Measurements from ENCODE around the gene MOSMO. TPM values are rescaled to one million over a fixed set of nuclear protein-coding genes. Genes with fewer than 3 reads are reported as not detected.
"Not testable (repeated sequence)": the region's sequence is repeated elsewhere in the genome, so short reads cannot be mapped to it uniquely, and the experiment has no call there.

Gene MOSMO
- total and polyA plus RNA-seq, 2 donors (not counting 1 experiment from before 2014, with no cell fraction given): 13.0 to 20.2 TPM

GRCh38 chr16:22124583-22125284, 116.8 kb downstream of the MOSMO start:
- H3K9me3 ChIP-seq (ENCODE audit: control extremely low read depth in 1 of 3, control insufficient read depth in 2 of 3, insufficient read depth in 1 of 3, low read length in 2 of 3): peaks cover 0 to 1% (median 0%) of the 10 kb centered on the region in 3 donors
- WGBS (ENCODE audit: insufficient coverage): 79% methylated on average over 3 of the region's 6 CpGs
- no peak for ATAC-seq (ENCODE audit: low read depth)
- no peaks in the 10 kb centered on the region for H4K20me1 ChIP-seq (ENCODE audit: control insufficient read depth, insufficient read depth, low read length, poor library complexity, severe bottlenecking)
- Mint-ChIP-seq H3K9me3 (ENCODE audit: insufficient read depth) (peaks cover 7% of the 10 kb centered on the region), H3K4me3 (no peak overlapping the region), H3K27ac (no peak overlapping the region), H3K4me1 (peaks cover 12% of the 10 kb centered on the region), H3K27me3 (peaks cover 11% of the 10 kb centered on the region)
- no peak for DNase-seq
- no peak for TF ChIP-seq EZH2 (IDR thresholded peaks at IDR 0.05; ENCODE audit: borderline replicate concordance, insufficient read depth, low read depth, low read length, poor library complexity, severe bottlenecking)
- no peak for TF ChIP-seq CTCF (IDR thresholded peaks at IDR 0.05)
- H3K27me3 ChIP-seq (replicated peaks in 1 of 4; ENCODE audit: control extremely low read depth in 1 of 4, control insufficient read depth in 3 of 4, insufficient read depth in 4 of 4, low read length in 3 of 4): peaks cover 0 to 6% (median 0%) of the 10 kb centered on the region in 4 experiments
- no peaks in the 10 kb centered on the region for H3K79me2 ChIP-seq (ENCODE audit: control insufficient read depth, insufficient read depth, low read length)
- H3K4me2 ChIP-seq (replicated peaks; ENCODE audit: low read depth, low read length, poor library complexity, severe bottlenecking): no peak overlapping the region
- H2AFZ ChIP-seq (ENCODE audit: insufficient read depth, low read depth, low read length, poor library complexity, severe bottlenecking): no peak overlapping the region
- no peak overlapping the region for H3K9ac ChIP-seq (ENCODE audit: low read length)
- no peak overlapping the region for H3K4me3 ChIP-seq (ENCODE audit: control extremely low read depth in 1 of 5, extremely low read depth in 1 of 5, insufficient read depth in 1 of 5, low read depth in 2 of 5, low read length in 4 of 5)
- POLR2A ChIA-PET: no interaction called here
- CTCF ChIA-PET: no interaction called here
- H3K27ac ChIP-seq (ENCODE audit: low read length in 2 of 2): no peak overlapping the region
- H3K4me1 ChIP-seq (ENCODE audit: control insufficient read depth in 2 of 2, insufficient read depth in 2 of 2, low read length in 2 of 2): peaks cover 4 to 5% of the 10 kb centered on the region in 2 donors
- intact Hi-C loops (cut with micrococcal nuclease): no loop called here
- no peaks in the 10 kb centered on the region for H3K36me3 ChIP-seq (replicated peaks in 1 of 2; ENCODE audit: control extremely low read depth in 1 of 2, control insufficient read depth in 1 of 2, extremely low read depth in 1 of 2, insufficient read depth in 2 of 2, low read length in 1 of 2)

GRCh38 chr16:22126037-22126558, 118.2 kb downstream of the MOSMO start:
- no peak overlapping the region for H3K4me3 ChIP-seq (ENCODE audit: control extremely low read depth in 1 of 5, extremely low read depth in 1 of 5, insufficient read depth in 1 of 5, low read depth in 2 of 5, low read length in 4 of 5)
- peaks cover 12% of the 10 kb centered on the region for H3K4me1 Mint-ChIP-seq
- H3K9ac ChIP-seq (ENCODE audit: low read length): no peak overlapping the region
- H3K79me2 ChIP-seq (ENCODE audit: control insufficient read depth, insufficient read depth, low read length): no peaks in the 10 kb centered on the region
- TF ChIP-seq CTCF (IDR thresholded peaks at IDR 0.05): no peak
- no peak overlapping the region for H3K27ac ChIP-seq (ENCODE audit: low read length in 2 of 2)
- no peak overlapping the region for H3K4me3 Mint-ChIP-seq
- ATAC-seq (ENCODE audit: low read depth) (no peak), DNase-seq (no peak)
- no peak overlapping the region for H3K4me2 ChIP-seq (replicated peaks; ENCODE audit: low read depth, low read length, poor library complexity, severe bottlenecking)
- peaks cover 0 to 6% (median 1%) of the 10 kb centered on the region in 4 experiments for H3K27me3 ChIP-seq (replicated peaks in 1 of 4; ENCODE audit: control extremely low read depth in 1 of 4, control insufficient read depth in 3 of 4, insufficient read depth in 4 of 4, low read length in 3 of 4)
- peaks cover 15% of the 10 kb centered on the region for H3K27me3 Mint-ChIP-seq
- CTCF ChIA-PET: no interaction called here
- intact Hi-C loops (cut with micrococcal nuclease): no loop called here
- WGBS (ENCODE audit: insufficient coverage): 95% methylated on average over 10 of the region's 15 CpGs
- H4K20me1 ChIP-seq (ENCODE audit: control insufficient read depth, insufficient read depth, low read length, poor library complexity, severe bottlenecking): no peaks in the 10 kb centered on the region
- H3K4me1 ChIP-seq (ENCODE audit: control insufficient read depth in 2 of 2, insufficient read depth in 2 of 2, low read length in 2 of 2): peaks cover 4 to 5% of the 10 kb centered on the region in 2 donors
- POLR2A ChIA-PET: no interaction called here
- H2AFZ ChIP-seq (ENCODE audit: insufficient read depth, low read depth, low read length, poor library complexity, severe bottlenecking): no peak overlapping the region
- H3K27ac Mint-ChIP-seq: no peak overlapping the region
- H3K9me3 ChIP-seq (ENCODE audit: control extremely low read depth in 1 of 3, control insufficient read depth in 2 of 3, insufficient read depth in 1 of 3, low read length in 2 of 3): peaks cover 0 to 1% (median 0%) of the 10 kb centered on the region in 3 donors
- H3K9me3 Mint-ChIP-seq (ENCODE audit: insufficient read depth): peaks cover 7% of the 10 kb centered on the region
- no peaks in the 10 kb centered on the region for H3K36me3 ChIP-seq (replicated peaks in 1 of 2; ENCODE audit: control extremely low read depth in 1 of 2, control insufficient read depth in 1 of 2, extremely low read depth in 1 of 2, insufficient read depth in 2 of 2, low read length in 1 of 2)

- H3K4me1 Mint-ChIP-seq; H3K79me2 ChIP-seq (ENCODE audit: control insufficient read depth, insufficient read depth, low read length); CTCF ChIA-PET; H3K4me3 ChIP-seq (ENCODE audit: control extremely low read depth in 1 of 5, extremely low read depth in 1 of 5, insufficient read depth in 1 of 5, low read depth in 2 of 5, low read length in 4 of 5); H3K4me2 ChIP-seq (replicated peaks; ENCODE audit: low read depth, low read length, poor library complexity, severe bottlenecking); H3K9ac ChIP-seq (ENCODE audit: low read length); H3K9me3 ChIP-seq (ENCODE audit: control extremely low read depth in 1 of 3, control insufficient read depth in 2 of 3, insufficient read depth in 1 of 3, low read length in 2 of 3); H3K9me3 Mint-ChIP-seq (ENCODE audit: insufficient read depth); H3K4me1 ChIP-seq (ENCODE audit: control insufficient read depth in 2 of 2, insufficient read depth in 2 of 2, low read length in 2 of 2); DNase-seq; H2AFZ ChIP-seq (ENCODE audit: insufficient read depth, low read depth, low read length, poor library complexity, severe bottlenecking); POLR2A ChIA-PET; ATAC-seq (ENCODE audit: low read depth); intact Hi-C loops (cut with micrococcal nuclease); H3K27ac ChIP-seq (ENCODE audit: low read length in 2 of 2); H3K4me3 Mint-ChIP-seq; H3K27me3 ChIP-seq (replicated peaks in 1 of 4; ENCODE audit: control extremely low read depth in 1 of 4, control insufficient read depth in 3 of 4, insufficient read depth in 4 of 4, low read length in 3 of 4); H3K36me3 ChIP-seq (replicated peaks in 1 of 2; ENCODE audit: control extremely low read depth in 1 of 2, control insufficient read depth in 1 of 2, extremely low read depth in 1 of 2, insufficient read depth in 2 of 2, low read length in 1 of 2); H3K27ac Mint-ChIP-seq; H4K20me1 ChIP-seq (ENCODE audit: control insufficient read depth, insufficient read depth, low read length, poor library complexity, severe bottlenecking): not testable (repeated sequence)
- peaks cover 15% of the 10 kb centered on the region for H3K27me3 Mint-ChIP-seq
- no CpG with 5 or more reads among the region's 1 CpG for WGBS (ENCODE audit: insufficient coverage)
Observed at GRCh38 chr16:22128537-22128936, 120.6 kb downstream of the MOSMO start.
